Calu3 (cell line): ENCODE results near the gene KIRREL3. TPM values are rescaled to one million over a fixed set of nuclear protein-coding genes. Genes with fewer than 3 reads are reported as not detected.

Experiments used
- BruUV-seq: library from RNA; stranded (reverse); fragments of 400-500 nt; replicated peaks from 2 replicates; lab custom pipeline; 2021; lab: Mats Ljungman, UMichigan
- CTCF ChIA-PET: fragments of 300-600 bp; sonication (Branson Sonifier 250); formaldehyde crosslinking; loops from one replicate; lab custom pipeline; 2022; ENCODE audit warnings: antibody characterized with exemption; lab: Charles Lee
- DNase-seq: peaks from one replicate; pipeline ENCODE4 v3.0.0; 2022
- H3K27ac Mint-ChIP-seq: one replicate; pipeline ENCODE4 v1.8.0; 2022; ENCODE audit warnings: mixed read lengths; ENCODE audit not compliant: unreplicated experiment
- H3K27me3 Mint-ChIP-seq: one replicate; pipeline ENCODE4 v1.8.0; 2022; ENCODE audit warnings: mixed read lengths; ENCODE audit not compliant: unreplicated experiment
- H3K36me3 Mint-ChIP-seq: one replicate; pipeline ENCODE4 v1.8.0; 2022; ENCODE audit warnings: mild to moderate bottlenecking, moderate library complexity, mixed read lengths; ENCODE audit not compliant: insufficient read depth, unreplicated experiment
- H3K4me1 Mint-ChIP-seq: one replicate; pipeline ENCODE4 v1.8.0; 2022; ENCODE audit warnings: mild to moderate bottlenecking, low read depth, mixed read lengths; ENCODE audit not compliant: unreplicated experiment
- H3K4me3 Mint-ChIP-seq: one replicate; pipeline ENCODE4 v1.8.0; 2022; ENCODE audit warnings: mild to moderate bottlenecking, low read depth, moderate library complexity, mixed read lengths; ENCODE audit not compliant: unreplicated experiment
- H3K9me3 Mint-ChIP-seq: one replicate; pipeline ENCODE4 v1.8.0; 2022; ENCODE audit warnings: low read depth, mixed read lengths; ENCODE audit not compliant: unreplicated experiment
- intact Hi-C: fragments of 100-400 bp; cut with micrococcal nuclease; formaldehyde crosslinking; loops from one replicate; pipeline ENCODE4 v1.10.0; 2022; ENCODE audit not compliant: unreplicated experiment
- total RNA-seq: library from RNA; stranded (reverse); gene quantifications from 2 replicates; pipeline ENCODE4 v1.2.3, GENCODE V29; 2022
- TF ChIP-seq, protein P1 (sequence below): fragments of 200-600 bp; IDR thresholded peaks from one replicate; pipeline ENCODE4 v1.8.0; 2022; ENCODE audit warnings: antibody characterized with exemption; ENCODE audit not compliant: unreplicated experiment

Gene KIRREL3
- total RNA-seq, 1 experiment from 2014 or later, result 0.26 TPM

DNA sequence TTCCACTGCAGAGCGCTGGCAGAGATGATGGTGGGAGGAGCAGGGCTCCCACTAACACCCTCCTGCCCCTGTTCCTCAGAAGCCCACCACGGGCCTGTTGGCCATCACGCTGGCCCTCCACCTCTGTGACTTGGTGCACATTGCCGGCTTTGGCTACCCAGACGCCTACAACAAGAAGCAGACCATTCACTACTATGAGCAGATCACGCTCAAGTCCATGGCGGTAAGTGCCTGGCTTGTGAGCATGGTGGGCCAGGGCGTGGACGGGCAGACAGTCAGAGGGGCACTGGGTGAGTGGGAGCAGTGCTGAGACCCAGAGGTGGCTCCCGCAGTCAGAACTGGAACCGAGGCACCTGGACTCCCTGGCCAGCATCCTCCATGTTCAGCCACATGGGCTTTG, 587.1 kb downstream of the KIRREL3 start:
- peaks cover 17% of the 10 kb centered on the region for H3K36me3 Mint-ChIP-seq
- H3K4me3 Mint-ChIP-seq, result no peak overlapping the region
- no peaks in the 10 kb centered on the region for H3K9me3 Mint-ChIP-seq
- BruUV-seq, result no TSS peak
- H3K27me3 Mint-ChIP-seq, result no peaks in the 10 kb centered on the region
- TF ChIP-seq, protein P1, sequence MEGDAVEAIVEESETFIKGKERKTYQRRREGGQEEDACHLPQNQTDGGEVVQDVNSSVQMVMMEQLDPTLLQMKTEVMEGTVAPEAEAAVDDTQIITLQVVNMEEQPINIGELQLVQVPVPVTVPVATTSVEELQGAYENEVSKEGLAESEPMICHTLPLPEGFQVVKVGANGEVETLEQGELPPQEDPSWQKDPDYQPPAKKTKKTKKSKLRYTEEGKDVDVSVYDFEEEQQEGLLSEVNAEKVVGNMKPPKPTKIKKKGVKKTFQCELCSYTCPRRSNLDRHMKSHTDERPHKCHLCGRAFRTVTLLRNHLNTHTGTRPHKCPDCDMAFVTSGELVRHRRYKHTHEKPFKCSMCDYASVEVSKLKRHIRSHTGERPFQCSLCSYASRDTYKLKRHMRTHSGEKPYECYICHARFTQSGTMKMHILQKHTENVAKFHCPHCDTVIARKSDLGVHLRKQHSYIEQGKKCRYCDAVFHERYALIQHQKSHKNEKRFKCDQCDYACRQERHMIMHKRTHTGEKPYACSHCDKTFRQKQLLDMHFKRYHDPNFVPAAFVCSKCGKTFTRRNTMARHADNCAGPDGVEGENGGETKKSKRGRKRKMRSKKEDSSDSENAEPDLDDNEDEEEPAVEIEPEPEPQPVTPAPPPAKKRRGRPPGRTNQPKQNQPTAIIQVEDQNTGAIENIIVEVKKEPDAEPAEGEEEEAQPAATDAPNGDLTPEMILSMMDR, result no peak
- CTCF ChIA-PET, result no interaction called here
- intact Hi-C loops, result no loop called here
- H3K4me1 Mint-ChIP-seq, result peaks cover 15% of the 10 kb centered on the region
- no peak overlapping the region for H3K27ac Mint-ChIP-seq
- DNase-seq, result no peak

GRCh38 chr11:126411971-126412381, 588.6 kb downstream of the KIRREL3 start:
- no peak overlapping the region for H3K4me3 Mint-ChIP-seq
- intact Hi-C loops, result no loop called here
- CTCF ChIA-PET, result no interaction called here
- no TSS peak for BruUV-seq
- TF ChIP-seq, protein P1, result no peak
- H3K27ac Mint-ChIP-seq, result no peak overlapping the region
- H3K9me3 Mint-ChIP-seq, result no peaks in the 10 kb centered on the region
- H3K36me3 Mint-ChIP-seq, result peaks cover 17% of the 10 kb centered on the region
- H3K4me1 Mint-ChIP-seq, result peaks cover 15% of the 10 kb centered on the region
- DNase-seq, result no peak
- H3K27me3 Mint-ChIP-seq, result no peaks in the 10 kb centered on the region

DNA sequence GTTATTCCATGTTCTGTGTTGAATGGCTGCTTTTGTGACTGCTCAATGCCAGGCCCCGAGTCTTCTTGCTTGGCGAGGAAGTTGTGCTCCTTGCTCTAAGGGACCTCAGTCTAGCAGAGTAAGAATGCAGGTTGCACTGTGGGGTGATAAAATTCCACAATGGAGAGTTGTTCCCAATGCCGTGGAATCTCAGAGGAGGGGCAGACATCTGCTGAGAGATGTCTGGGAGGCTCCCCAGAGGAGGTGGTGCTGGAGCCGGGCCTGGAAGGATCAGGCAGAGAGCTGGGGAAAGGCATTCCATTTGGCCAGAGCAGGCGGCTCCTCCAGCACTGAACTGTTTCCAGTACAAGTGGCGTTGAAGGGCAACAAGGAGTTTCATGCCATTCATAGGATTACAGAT, 589.9 kb downstream of the KIRREL3 start:
- H3K9me3 Mint-ChIP-seq, result no peaks in the 10 kb centered on the region
- CTCF ChIA-PET, result no interaction called here
- BruUV-seq, result no TSS peak
- no peak for DNase-seq
- peaks cover 18% of the 10 kb centered on the region for H3K36me3 Mint-ChIP-seq
- no peaks in the 10 kb centered on the region for H3K27me3 Mint-ChIP-seq
- no peak overlapping the region for H3K4me3 Mint-ChIP-seq
- no peak overlapping the region for H3K27ac Mint-ChIP-seq
- TF ChIP-seq, protein P1, result no peak
- intact Hi-C loops, result no loop called here
- H3K4me1 Mint-ChIP-seq, result peaks cover 10% of the 10 kb centered on the region

DNA sequence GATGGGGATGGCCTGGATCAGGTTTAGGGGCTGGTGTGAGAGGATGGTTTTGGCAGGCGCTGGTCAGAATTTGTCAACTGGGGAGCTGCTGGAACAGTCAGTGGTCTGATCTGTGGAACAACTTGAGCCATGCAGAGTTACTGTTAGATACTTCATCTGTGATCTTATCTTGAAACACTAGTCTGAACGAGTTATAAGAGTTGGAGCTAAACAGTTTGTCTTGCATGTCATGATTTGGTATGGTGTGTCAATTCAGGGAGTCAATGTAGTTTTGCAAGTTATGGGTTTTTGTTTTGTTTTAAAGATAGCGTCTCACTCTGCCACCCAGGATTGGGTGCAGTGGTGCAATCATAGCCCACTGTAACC, 591.0 kb downstream of the KIRREL3 start:
- peaks cover 15% of the 10 kb centered on the region for H3K36me3 Mint-ChIP-seq
- no TSS peak for BruUV-seq
- no peaks in the 10 kb centered on the region for H3K27me3 Mint-ChIP-seq
- no peaks in the 10 kb centered on the region for H3K9me3 Mint-ChIP-seq
- no peak overlapping the region for H3K4me3 Mint-ChIP-seq
- no peak for DNase-seq
- no peak overlapping the region for H3K27ac Mint-ChIP-seq
- TF ChIP-seq, protein P1, result no peak
- peaks cover 20% of the 10 kb centered on the region for H3K4me1 Mint-ChIP-seq
- intact Hi-C loops, result no loop called here
- CTCF ChIA-PET, result no interaction called here
